Measurements from ENCODE around the gene KIF13A.

DNA sequence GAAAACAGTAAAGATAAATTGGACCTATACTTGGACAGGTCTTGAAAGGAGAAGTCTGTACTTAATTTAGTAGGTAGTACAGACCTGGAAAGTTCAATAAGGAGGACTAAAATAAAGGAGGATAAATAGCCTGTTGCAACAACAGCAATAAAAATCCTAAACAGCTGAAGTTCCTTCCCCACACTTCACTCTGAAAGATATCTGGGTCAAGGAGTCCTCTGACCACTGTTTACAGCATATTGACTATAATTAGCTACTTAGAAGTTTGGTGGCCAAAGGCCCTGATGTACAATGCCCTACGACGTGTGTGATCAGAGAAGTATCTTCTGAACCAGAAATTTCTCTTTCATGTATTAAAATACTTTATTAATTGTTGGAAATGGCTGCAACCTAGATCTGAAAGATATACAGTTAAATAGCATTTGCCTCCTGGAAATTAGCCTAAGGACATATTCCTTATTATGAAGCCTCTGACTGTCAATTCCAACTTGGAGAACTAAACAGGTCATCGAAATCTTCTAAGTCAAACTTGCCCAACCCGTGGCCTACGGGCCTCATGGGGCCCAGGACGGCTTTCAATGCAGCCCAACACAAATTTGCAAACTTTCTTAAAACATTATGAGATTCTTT lies 82.8 kb downstream of the KIF13A start:
- no peak for TF ChIP-seq POLR2A (IDR thresholded peaks at IDR 0.05)
- TF ChIP-seq, protein P1, sequence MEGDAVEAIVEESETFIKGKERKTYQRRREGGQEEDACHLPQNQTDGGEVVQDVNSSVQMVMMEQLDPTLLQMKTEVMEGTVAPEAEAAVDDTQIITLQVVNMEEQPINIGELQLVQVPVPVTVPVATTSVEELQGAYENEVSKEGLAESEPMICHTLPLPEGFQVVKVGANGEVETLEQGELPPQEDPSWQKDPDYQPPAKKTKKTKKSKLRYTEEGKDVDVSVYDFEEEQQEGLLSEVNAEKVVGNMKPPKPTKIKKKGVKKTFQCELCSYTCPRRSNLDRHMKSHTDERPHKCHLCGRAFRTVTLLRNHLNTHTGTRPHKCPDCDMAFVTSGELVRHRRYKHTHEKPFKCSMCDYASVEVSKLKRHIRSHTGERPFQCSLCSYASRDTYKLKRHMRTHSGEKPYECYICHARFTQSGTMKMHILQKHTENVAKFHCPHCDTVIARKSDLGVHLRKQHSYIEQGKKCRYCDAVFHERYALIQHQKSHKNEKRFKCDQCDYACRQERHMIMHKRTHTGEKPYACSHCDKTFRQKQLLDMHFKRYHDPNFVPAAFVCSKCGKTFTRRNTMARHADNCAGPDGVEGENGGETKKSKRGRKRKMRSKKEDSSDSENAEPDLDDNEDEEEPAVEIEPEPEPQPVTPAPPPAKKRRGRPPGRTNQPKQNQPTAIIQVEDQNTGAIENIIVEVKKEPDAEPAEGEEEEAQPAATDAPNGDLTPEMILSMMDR (IDR thresholded peaks at IDR 0.05): no peak

All from breast epithelium (tissue), 3 donors.